Activated CD4-positive, alpha-beta memory T cell treated with anti-CD3 and anti-CD28 coated beads for 36 hours (primary cell): ENCODE data around the gene F13A1. TPM values are rescaled to one million over a fixed set of nuclear protein-coding genes. Genes with fewer than 3 reads are reported as not detected.

Source experiments
- CTCF ChIA-PET: fragments of 350-600 bp; sonication (Branson Sonifier 250); formaldehyde crosslinking; loops from one replicate; lab custom pipeline; 2021; ENCODE audit warnings: antibody characterized with exemption, inconsistent platforms; lab: Charles Lee
- POLR2A ChIA-PET: fragments of 350-600 bp; sonication (Branson Sonifier 250); formaldehyde crosslinking; loops from one replicate; lab custom pipeline; 2021; ENCODE audit warnings: antibody characterized with exemption; lab: Charles Lee
- DNase-seq: peaks from one replicate; pipeline ENCODE4 v3.0.0-alpha.2; 2020
- H3K27ac Mint-ChIP-seq: one replicate; pipeline ENCODE4 v1.8.0; 2021; ENCODE audit warnings: mixed read lengths
- H3K27me3 Mint-ChIP-seq: one replicate; pipeline ENCODE4 v1.8.0; 2021; ENCODE audit warnings: mixed read lengths
- H3K36me3 Mint-ChIP-seq: one replicate; pipeline ENCODE4 v1.8.0; 2021; ENCODE audit warnings: mixed read lengths
- H3K4me1 Mint-ChIP-seq: one replicate; pipeline ENCODE4 v1.8.0; 2021; ENCODE audit warnings: low read depth, mixed read lengths
- H3K4me3 Mint-ChIP-seq: one replicate; pipeline ENCODE4 v1.8.0; 2021; ENCODE audit warnings: mild to moderate bottlenecking, mixed read lengths
- H3K9me3 Mint-ChIP-seq: one replicate; pipeline ENCODE4 v1.8.0; 2021; ENCODE audit warnings: mixed read lengths
- intact Hi-C: fragments of 100-400 bp; cut with micrococcal nuclease; formaldehyde crosslinking; loops from one replicate; pipeline ENCODE4 v1.15.1; 2023
- total RNA-seq, 2 experiments: library from RNA; stranded (reverse); gene quantifications; one replicate each; pipeline ENCODE4 v1.2.3, GENCODE V29; 2021

F13A1 gene
- total RNA-seq, 2 experiments from 2014 or later: not detected

- Mint-ChIP-seq H3K4me1 (no peaks in the 10 kb centered on the region), H3K27ac (no peak overlapping the region), H3K4me3 (no peak overlapping the region), H3K9me3 (no peaks in the 10 kb centered on the region), H3K27me3 (peaks cover 17% of the 10 kb centered on the region), H3K36me3 (no peaks in the 10 kb centered on the region)
- intact Hi-C loops: no loop called here
- ChIA-PET CTCF (no interaction called here), POLR2A (no interaction called here)
- DNase-seq: no peak
Measured at GRCh38 chr6:6199678-6200077, 120.8 kb downstream of the F13A1 start.

- intact Hi-C loops: no loop called here
- Mint-ChIP-seq H3K27me3 (peaks cover 24% of the 10 kb centered on the region), H3K36me3 (no peaks in the 10 kb centered on the region), H3K9me3 (no peaks in the 10 kb centered on the region), H3K27ac (no peak overlapping the region), H3K4me1 (no peaks in the 10 kb centered on the region), H3K4me3 (no peak overlapping the region)
- CTCF ChIA-PET: no interaction called here
- no peak for DNase-seq
- POLR2A ChIA-PET: no interaction called here
Measured at GRCh38 chr6:6196762-6197161, 123.7 kb downstream of the F13A1 start.

- H3K4me1 Mint-ChIP-seq: no peaks in the 10 kb centered on the region
- peaks cover 32% of the 10 kb centered on the region for H3K27me3 Mint-ChIP-seq
- ChIA-PET POLR2A (no interaction called here), CTCF (no interaction called here)
- peaks cover 2% of the 10 kb centered on the region for H3K9me3 Mint-ChIP-seq
- H3K27ac Mint-ChIP-seq: no peak overlapping the region
- intact Hi-C loops: no loop called here
- no peaks in the 10 kb centered on the region for H3K36me3 Mint-ChIP-seq
- DNase-seq: no peak
- H3K4me3 Mint-ChIP-seq: no peak overlapping the region
Measured at GRCh38 chr6:6195080-6195479, 125.4 kb downstream of the F13A1 start.

- H3K36me3 Mint-ChIP-seq: no peaks in the 10 kb centered on the region
- H3K4me1 Mint-ChIP-seq: no peaks in the 10 kb centered on the region
- no peak overlapping the region for H3K4me3 Mint-ChIP-seq
- CTCF ChIA-PET: no interaction called here
- DNase-seq: no peak
- intact Hi-C loops: no loop called here
- H3K9me3 Mint-ChIP-seq: peaks cover 2% of the 10 kb centered on the region
- H3K27ac Mint-ChIP-seq: no peak overlapping the region
- H3K27me3 Mint-ChIP-seq: peaks cover 25% of the 10 kb centered on the region
- POLR2A ChIA-PET: no interaction called here
Measured at GRCh38 chr6:6193221-6193745, 127.2 kb downstream of the F13A1 start.

- peaks cover 23% of the 10 kb centered on the region for H3K27me3 Mint-ChIP-seq
- H3K4me1 Mint-ChIP-seq: no peaks in the 10 kb centered on the region
- H3K36me3 Mint-ChIP-seq: no peaks in the 10 kb centered on the region
- H3K27ac Mint-ChIP-seq: no peak overlapping the region
- peaks cover 2% of the 10 kb centered on the region for H3K9me3 Mint-ChIP-seq
- ChIA-PET POLR2A (no interaction called here), CTCF (no interaction called here)
- intact Hi-C loops: no loop called here
- H3K4me3 Mint-ChIP-seq: no peak overlapping the region
- no peak for DNase-seq
Measured at GRCh38 chr6:6191909-6192308, 128.6 kb downstream of the F13A1 start.

- ChIA-PET CTCF (no interaction called here), POLR2A (no interaction called here)
- DNase-seq: no peak
- Mint-ChIP-seq H3K9me3 (peaks cover 2% of the 10 kb centered on the region), H3K4me1 (no peaks in the 10 kb centered on the region), H3K4me3 (no peak overlapping the region), H3K27me3 (peaks cover 23% of the 10 kb centered on the region), H3K27ac (no peak overlapping the region), H3K36me3 (no peaks in the 10 kb centered on the region)
- intact Hi-C loops: no loop called here
Measured at GRCh38 chr6:6191476-6191875, 129.0 kb downstream of the F13A1 start.

GRCh38 chr6:6180684-6181083, 139.8 kb downstream of the F13A1 start:
- ChIA-PET CTCF (no interaction called here), POLR2A (no interaction called here)
- Mint-ChIP-seq H3K27me3 (peaks cover 6% of the 10 kb centered on the region), H3K36me3 (no peaks in the 10 kb centered on the region), H3K4me3 (no peak overlapping the region), H3K27ac (no peak overlapping the region), H3K9me3 (no peaks in the 10 kb centered on the region), H3K4me1 (no peaks in the 10 kb centered on the region)
- DNase-seq: no peak
- intact Hi-C loops: no loop called here

- DNase-seq: no peak
- peaks cover 6% of the 10 kb centered on the region for H3K27me3 Mint-ChIP-seq
Measured at GRCh38 chr6:6179858-6180623, 140.4 kb downstream of the F13A1 start.

GRCh38 chr6:6178795-6179194, 141.7 kb downstream of the F13A1 start:
- H3K36me3 Mint-ChIP-seq: no peaks in the 10 kb centered on the region
- POLR2A ChIA-PET: no interaction called here
- CTCF ChIA-PET: no interaction called here
- H3K27ac Mint-ChIP-seq: no peak overlapping the region
- H3K4me3 Mint-ChIP-seq: no peak overlapping the region
- DNase-seq: no peak
- peaks cover 4% of the 10 kb centered on the region for H3K27me3 Mint-ChIP-seq
- intact Hi-C loops: no loop called here
- no peaks in the 10 kb centered on the region for H3K4me1 Mint-ChIP-seq
- no peaks in the 10 kb centered on the region for H3K9me3 Mint-ChIP-seq

More at GRCh38 chr6:6179858-6180623, 140.4 kb downstream of the F13A1 start:
- Mint-ChIP-seq H3K36me3 (no peaks in the 10 kb centered on the region), H3K27ac (no peak overlapping the region), H3K4me1 (no peaks in the 10 kb centered on the region), H3K9me3 (no peaks in the 10 kb centered on the region), H3K4me3 (no peak overlapping the region)
- ChIA-PET CTCF (no interaction called here), POLR2A (no interaction called here)
- intact Hi-C loops: no loop called here

- ChIA-PET POLR2A (no interaction called here), CTCF (no interaction called here)
- Mint-ChIP-seq H3K4me1 (no peaks in the 10 kb centered on the region), H3K27me3 (peaks cover 4% of the 10 kb centered on the region), H3K9me3 (no peaks in the 10 kb centered on the region), H3K36me3 (no peaks in the 10 kb centered on the region), H3K4me3 (no peak overlapping the region), H3K27ac (no peak overlapping the region)
- intact Hi-C loops: no loop called here
- no peak for DNase-seq
Measured at GRCh38 chr6:6177754-6178153, 142.7 kb downstream of the F13A1 start.

GRCh38 chr6:6176586-6177228, 143.8 kb downstream of the F13A1 start:
- no peaks in the 10 kb centered on the region for H3K9me3 Mint-ChIP-seq
- ChIA-PET POLR2A (no interaction called here), CTCF (no interaction called here)
- no peak overlapping the region for H3K4me3 Mint-ChIP-seq
- no peaks in the 10 kb centered on the region for H3K4me1 Mint-ChIP-seq
- peaks cover 4% of the 10 kb centered on the region for H3K27me3 Mint-ChIP-seq
- no peak for DNase-seq
- no peaks in the 10 kb centered on the region for H3K36me3 Mint-ChIP-seq
- H3K27ac Mint-ChIP-seq: no peak overlapping the region
- intact Hi-C loops: no loop called here

GRCh38 chr6:6176127-6176526, 144.3 kb downstream of the F13A1 start:
- peaks cover 3% of the 10 kb centered on the region for H3K27me3 Mint-ChIP-seq
- no peak overlapping the region for H3K27ac Mint-ChIP-seq
- H3K36me3 Mint-ChIP-seq: no peaks in the 10 kb centered on the region
- ChIA-PET CTCF (no interaction called here), POLR2A (no interaction called here)
- H3K4me3 Mint-ChIP-seq: no peak overlapping the region
- no peak for DNase-seq
- intact Hi-C loops: no loop called here
- no peaks in the 10 kb centered on the region for H3K9me3 Mint-ChIP-seq
- H3K4me1 Mint-ChIP-seq: no peaks in the 10 kb centered on the region

- no peak overlapping the region for H3K4me3 Mint-ChIP-seq
- no peak overlapping the region for H3K27ac Mint-ChIP-seq
- peaks cover 2% of the 10 kb centered on the region for H3K27me3 Mint-ChIP-seq
- no peaks in the 10 kb centered on the region for H3K4me1 Mint-ChIP-seq
- no peaks in the 10 kb centered on the region for H3K9me3 Mint-ChIP-seq
- POLR2A ChIA-PET: no interaction called here
- intact Hi-C loops: no loop called here
- no peak for DNase-seq
- H3K36me3 Mint-ChIP-seq: no peaks in the 10 kb centered on the region
- CTCF ChIA-PET: no interaction called here
Measured at GRCh38 chr6:6169141-6169540, 151.3 kb downstream of the F13A1 start.
